Measurements from ENCODE around the gene SLC9A6. TPM values are rescaled to one million over a fixed set of nuclear protein-coding genes. Genes with fewer than 3 reads are reported as not detected.

The SLC9A6 gene
- 10 to 100 TPM; 13.9 to 14.9 TPM for total RNA-seq

GRCh38 chrX:135985157-135985972, at the start of gene SLC9A6:
SLC9A6 (plus strand) TSS chrX:135985435; CDS start chrX:135985659, 224 bp downstream.
- TF ChIP-seq CTCF (IDR thresholded peaks at IDR 0.05): no peak
- Histone ChIP-seq H3K27me3 (replicated peaks; ENCODE audit: insufficient read depth) (no peaks in the 10 kb centered on the region), H3K4me3 (peak within 1 kb of the TSS; percentile 83), H3K36me3 (no peaks in the 10 kb centered on the region), H3K9me3 (no peaks in the 10 kb centered on the region), H3K4me1 (ENCODE audit: control insufficient read depth in 1 of 2, low read depth in 2 of 2) (peaks cover 0 to 6% of the 10 kb centered on the region in 2 donors), H3K27ac (peak within 1 kb of the TSS; percentile 66 to 77)
- DNase-seq (ENCODE audit: low spot score): no peak
- peak; percentile 84 for ATAC-seq (ENCODE audit: insufficient number of reproducible peaks, low FRiP score, low read depth)

GRCh38 chrX:135944486-135944885, 40.7 kb upstream of the SLC9A6 start:
- DNase-seq (ENCODE audit: low spot score) (no peak), ATAC-seq (ENCODE audit: insufficient number of reproducible peaks, low FRiP score, low read depth) (no peak)
- no peaks in the 10 kb centered on the region for H3K4me1 ChIP-seq (ENCODE audit: control insufficient read depth in 1 of 2, low read depth in 2 of 2)
- H3K36me3 ChIP-seq: no peaks in the 10 kb centered on the region
- TF ChIP-seq CTCF (IDR thresholded peaks at IDR 0.05): no peak
- no peak overlapping the region for H3K4me3 ChIP-seq
- H3K9me3 ChIP-seq: no peaks in the 10 kb centered on the region
- no peaks in the 10 kb centered on the region for H3K27me3 ChIP-seq (replicated peaks; ENCODE audit: insufficient read depth)
- no peak overlapping the region for H3K27ac ChIP-seq

- ATAC-seq (ENCODE audit: insufficient number of reproducible peaks, low FRiP score, low read depth) (no peak), DNase-seq (ENCODE audit: low spot score) (no peak)
- no peaks in the 10 kb centered on the region for H3K27me3 ChIP-seq (replicated peaks; ENCODE audit: insufficient read depth)
- no peaks in the 10 kb centered on the region for H3K9me3 ChIP-seq
- H3K4me1 ChIP-seq (ENCODE audit: control insufficient read depth in 1 of 2, low read depth in 2 of 2): no peaks in the 10 kb centered on the region
- no peak overlapping the region for H3K27ac ChIP-seq
- H3K4me3 ChIP-seq: no peak overlapping the region
- no peaks in the 10 kb centered on the region for H3K36me3 ChIP-seq
- TF ChIP-seq CTCF (IDR thresholded peaks at IDR 0.05): no peak
Observed at GRCh38 chrX:135951291-135951690, 33.9 kb upstream of the SLC9A6 start.

- peak overlapping the region; percentile 90 to 95 for H3K27ac ChIP-seq
- H3K4me3 ChIP-seq: peak overlapping the region; percentile 96
- H3K27me3 ChIP-seq (replicated peaks; ENCODE audit: insufficient read depth): no peaks in the 10 kb centered on the region
Observed at GRCh38 chrX:135973025-135973547, 12.1 kb upstream of the SLC9A6 start.

More at GRCh38 chrX:135973025-135973547, 12.1 kb upstream of the SLC9A6 start:
- Histone ChIP-seq H3K9me3 (no peaks in the 10 kb centered on the region), H3K4me1 (ENCODE audit: control insufficient read depth in 1 of 2, low read depth in 2 of 2) (peaks cover 6 to 10% of the 10 kb centered on the region in 2 donors), H3K36me3 (no peaks in the 10 kb centered on the region)
- no peak for TF ChIP-seq CTCF (IDR thresholded peaks at IDR 0.05)
- ATAC-seq (ENCODE audit: insufficient number of reproducible peaks, low FRiP score, low read depth) (peak; percentile 21), DNase-seq (ENCODE audit: low spot score) (no peak)
